ENCODE data around the gene ZBTB14.

- TF ChIP-seq CTCF (IDR thresholded peaks at IDR 0.05) (no peak), POLR2A (IDR thresholded peaks at IDR 0.05) (no peak), POLR2AphosphoS5 (IDR thresholded peaks at IDR 0.05; ENCODE audit: insufficient read depth in 1 of 2, low read depth in 1 of 2) (no peak)
These were observed 2.1 kb upstream of the ZBTB14 start for GRCh38 chr18:5297597-5297996.
